ENCODE data around the gene CD6. TPM values are rescaled to one million over a fixed set of nuclear protein-coding genes. Genes with fewer than 3 reads are reported as not detected.

Gene CD6
- total RNA-seq, 1 donor from 2014 or later: not detected

DNA sequence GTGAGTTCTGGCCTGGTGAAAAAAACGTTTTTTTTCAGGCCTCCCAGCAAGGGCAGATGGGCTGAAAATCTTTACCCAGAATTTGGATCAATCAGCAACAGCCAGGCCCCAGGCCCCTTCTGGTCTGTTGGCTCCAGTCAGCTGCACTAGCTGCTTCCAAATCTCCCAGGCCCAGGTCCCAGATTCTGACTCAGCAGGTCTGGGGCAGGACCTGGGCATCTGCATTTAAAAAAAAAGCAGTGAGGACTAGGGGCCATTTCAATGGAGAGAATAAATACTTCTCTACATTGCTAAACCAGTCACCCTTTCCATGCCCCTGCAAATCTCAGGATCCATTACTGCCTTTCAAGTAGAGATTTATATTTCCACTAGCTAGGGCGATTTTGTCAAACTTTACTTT, 23.8 kb upstream of the CD6 start:
- no peak for TF ChIP-seq CTCF (IDR thresholded peaks at IDR 0.05; ENCODE audit: insufficient read depth, low read length, severe bottlenecking)
- Histone ChIP-seq H3K4me3 (ENCODE audit: low read depth, low read length) (no peak overlapping the region), H3K36me3 (ENCODE audit: control insufficient read depth, insufficient read depth, low read length) (no peaks in the 10 kb centered on the region), H3K27me3 (ENCODE audit: control insufficient read depth, insufficient read depth, low read length) (no peaks in the 10 kb centered on the region)
- DNase-seq (ENCODE audit: low read depth) (no peak), FAIRE-seq (no peak)

GRCh38 chr11:60948250-60948649, 23.2 kb upstream of the CD6 start:
- DNase-seq (ENCODE audit: low read depth) (no peak), FAIRE-seq (no peak)

GRCh38 chr11:60950024-60950423, 21.5 kb upstream of the CD6 start:
- FAIRE-seq: no peak
- TF ChIP-seq CTCF (IDR thresholded peaks at IDR 0.05; ENCODE audit: insufficient read depth, low read length, severe bottlenecking): no peak
- no peak overlapping the region for H3K4me3 ChIP-seq (ENCODE audit: low read depth, low read length)
- no peaks in the 10 kb centered on the region for H3K27me3 ChIP-seq (ENCODE audit: control insufficient read depth, insufficient read depth, low read length)
- no peak for DNase-seq (ENCODE audit: low read depth)
- H3K36me3 ChIP-seq (ENCODE audit: control insufficient read depth, insufficient read depth, low read length): no peaks in the 10 kb centered on the region

More at GRCh38 chr11:60948250-60948649, 23.2 kb upstream of the CD6 start:
- Histone ChIP-seq H3K27me3 (ENCODE audit: control insufficient read depth, insufficient read depth, low read length) (no peaks in the 10 kb centered on the region), H3K4me3 (ENCODE audit: low read depth, low read length) (no peak overlapping the region), H3K36me3 (ENCODE audit: control insufficient read depth, insufficient read depth, low read length) (no peaks in the 10 kb centered on the region)
- TF ChIP-seq CTCF (IDR thresholded peaks at IDR 0.05; ENCODE audit: insufficient read depth, low read length, severe bottlenecking): no peak

DNA sequence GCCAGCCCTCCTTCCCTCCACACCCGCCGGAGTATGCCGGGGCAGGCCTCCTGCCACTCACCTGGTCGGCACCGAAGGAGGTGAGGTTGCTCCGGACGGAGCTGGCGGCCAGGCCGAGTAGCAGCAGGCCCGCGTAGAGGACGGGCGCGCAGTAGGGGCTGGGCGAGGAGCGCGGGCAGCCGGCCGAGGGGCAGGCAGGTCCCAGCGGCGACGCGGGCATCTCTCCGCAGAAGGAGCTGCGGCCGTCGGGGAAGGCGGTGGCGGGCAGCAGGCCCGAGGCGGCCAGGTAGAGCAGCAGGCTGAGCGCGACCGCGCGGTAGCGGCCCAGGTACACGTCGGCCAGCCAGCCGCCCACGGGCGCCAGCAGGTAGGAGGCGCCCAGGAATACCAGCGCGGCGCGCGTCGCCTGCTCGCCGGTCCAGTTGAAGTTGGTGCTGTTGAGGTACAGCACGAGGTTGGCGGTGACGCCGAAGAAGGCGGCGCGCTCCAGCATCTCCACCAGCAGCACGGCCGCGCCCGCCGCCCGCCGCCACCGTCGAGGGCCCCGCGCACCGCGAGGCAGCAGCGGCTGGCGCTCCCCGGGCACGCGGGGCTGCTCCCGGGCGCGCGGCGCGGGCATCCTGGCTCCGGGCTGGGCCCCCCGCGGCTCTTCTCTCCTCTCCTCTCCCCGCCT, 20.4 kb upstream of the CD6 start:
- no peak for TF ChIP-seq CTCF (IDR thresholded peaks at IDR 0.05; ENCODE audit: insufficient read depth, low read length, severe bottlenecking)
- FAIRE-seq (no peak), DNase-seq (ENCODE audit: low read depth) (no peak)
- Histone ChIP-seq H3K4me3 (ENCODE audit: low read depth, low read length) (peak overlapping the region; percentile 17), H3K27me3 (ENCODE audit: control insufficient read depth, insufficient read depth, low read length) (no peaks in the 10 kb centered on the region), H3K36me3 (ENCODE audit: control insufficient read depth, insufficient read depth, low read length) (no peaks in the 10 kb centered on the region)

GRCh38 chr11:60951606-60951903, 19.9 kb upstream of the CD6 start:
- FAIRE-seq (no peak), DNase-seq (ENCODE audit: low read depth) (no peak)
- no peaks in the 10 kb centered on the region for H3K36me3 ChIP-seq (ENCODE audit: control insufficient read depth, insufficient read depth, low read length)
- H3K27me3 ChIP-seq (ENCODE audit: control insufficient read depth, insufficient read depth, low read length): no peaks in the 10 kb centered on the region
- peak overlapping the region; percentile 17 for H3K4me3 ChIP-seq (ENCODE audit: low read depth, low read length)
- no peak for TF ChIP-seq CTCF (IDR thresholded peaks at IDR 0.05; ENCODE audit: insufficient read depth, low read length, severe bottlenecking)
